Endothelial cell of umbilical vein (primary cell): Measurements from ENCODE around the gene FAM156B.
"Not testable (repeated sequence)": the region's sequence is repeated elsewhere in the genome, so short reads cannot be mapped to it uniquely, and the experiment has no call there.

Source experiments
- EZH2 ChIP-seq: IDR thresholded peaks from 2 replicates; pipeline ENCODE4 v1.6.1; 2012; ENCODE audit warnings: borderline replicate concordance, low read depth, mild to moderate bottlenecking, moderate library complexity, low read length, inconsistent platforms; ENCODE audit not compliant: severe bottlenecking
- FOS ChIP-seq: IDR thresholded peaks from 2 replicates; pipeline ENCODE4 v1.6.1; 2011; ENCODE audit warnings: mild to moderate bottlenecking, low read length, moderate library complexity, borderline replicate concordance; ENCODE audit not compliant: insufficient read depth
- POLR2A ChIP-seq: IDR thresholded peaks from 2 replicates; pipeline ENCODE4 v1.6.1; 2012; ENCODE audit warnings: low read depth, mild to moderate bottlenecking, control low read depth, low read length
- TF ChIP-seq, protein P1 (sequence below), 2 donors: IDR thresholded peaks; 1 replicate in 1 of 2; 2 replicates in 1 of 2; pipeline ENCODE4 v1.5.1; 2011; ENCODE audit warnings: low read length in 2 of 2, mild to moderate bottlenecking in 2 of 2, moderate library complexity in 2 of 2, control low read depth in 1 of 2, inconsistent platforms in 1 of 2, low read depth in 1 of 2; ENCODE audit not compliant: insufficient read depth in 1 of 2; ENCODE audit errors: extremely low read depth in 1 of 2

DNA sequence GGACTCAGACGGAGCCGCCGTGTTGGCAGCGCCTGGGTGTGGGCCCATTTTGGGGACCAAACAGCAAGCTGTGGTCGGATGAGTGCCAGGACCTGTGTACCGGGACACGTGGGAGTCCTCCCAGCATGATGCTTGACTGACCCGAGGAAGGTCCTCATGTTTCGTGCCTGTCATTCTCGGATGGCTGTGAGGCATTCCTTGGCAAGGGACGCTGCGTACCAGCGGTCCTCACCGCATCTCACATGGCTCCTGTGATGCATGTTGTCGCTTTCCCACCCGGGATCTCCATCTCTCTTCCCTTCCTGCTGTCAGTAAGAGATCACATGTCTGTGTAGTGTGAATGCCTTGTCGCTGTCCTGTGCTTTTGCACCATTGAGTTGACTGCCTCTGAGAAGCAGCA is 10.8 kb downstream of the FAM156B start:
- not testable (repeated sequence) for TF ChIP-seq POLR2A, EZH2, FOS
- TF ChIP-seq, protein P1, sequence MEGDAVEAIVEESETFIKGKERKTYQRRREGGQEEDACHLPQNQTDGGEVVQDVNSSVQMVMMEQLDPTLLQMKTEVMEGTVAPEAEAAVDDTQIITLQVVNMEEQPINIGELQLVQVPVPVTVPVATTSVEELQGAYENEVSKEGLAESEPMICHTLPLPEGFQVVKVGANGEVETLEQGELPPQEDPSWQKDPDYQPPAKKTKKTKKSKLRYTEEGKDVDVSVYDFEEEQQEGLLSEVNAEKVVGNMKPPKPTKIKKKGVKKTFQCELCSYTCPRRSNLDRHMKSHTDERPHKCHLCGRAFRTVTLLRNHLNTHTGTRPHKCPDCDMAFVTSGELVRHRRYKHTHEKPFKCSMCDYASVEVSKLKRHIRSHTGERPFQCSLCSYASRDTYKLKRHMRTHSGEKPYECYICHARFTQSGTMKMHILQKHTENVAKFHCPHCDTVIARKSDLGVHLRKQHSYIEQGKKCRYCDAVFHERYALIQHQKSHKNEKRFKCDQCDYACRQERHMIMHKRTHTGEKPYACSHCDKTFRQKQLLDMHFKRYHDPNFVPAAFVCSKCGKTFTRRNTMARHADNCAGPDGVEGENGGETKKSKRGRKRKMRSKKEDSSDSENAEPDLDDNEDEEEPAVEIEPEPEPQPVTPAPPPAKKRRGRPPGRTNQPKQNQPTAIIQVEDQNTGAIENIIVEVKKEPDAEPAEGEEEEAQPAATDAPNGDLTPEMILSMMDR (IDR thresholded peaks at IDR 0.05; ENCODE audit: extremely low read depth in 1 of 2, insufficient read depth in 1 of 2, low read depth in 1 of 2, low read length in 2 of 2) = not testable (repeated sequence)
